GM21367 (cell line): ENCODE results near the gene CCDC107.

ENCODE experiments used
- ATAC-seq: cut with Tn5 transposase; IDR thresholded peaks from one replicate; pipeline ENCODE4 v1.9.1; 2021; ENCODE audit not compliant: unreplicated experiment

CCDC107 gene

GRCh38 chr9:35682051-35682450 is 24.0 kb downstream of the CCDC107 start:
- ATAC-seq, result no peak

DNA sequence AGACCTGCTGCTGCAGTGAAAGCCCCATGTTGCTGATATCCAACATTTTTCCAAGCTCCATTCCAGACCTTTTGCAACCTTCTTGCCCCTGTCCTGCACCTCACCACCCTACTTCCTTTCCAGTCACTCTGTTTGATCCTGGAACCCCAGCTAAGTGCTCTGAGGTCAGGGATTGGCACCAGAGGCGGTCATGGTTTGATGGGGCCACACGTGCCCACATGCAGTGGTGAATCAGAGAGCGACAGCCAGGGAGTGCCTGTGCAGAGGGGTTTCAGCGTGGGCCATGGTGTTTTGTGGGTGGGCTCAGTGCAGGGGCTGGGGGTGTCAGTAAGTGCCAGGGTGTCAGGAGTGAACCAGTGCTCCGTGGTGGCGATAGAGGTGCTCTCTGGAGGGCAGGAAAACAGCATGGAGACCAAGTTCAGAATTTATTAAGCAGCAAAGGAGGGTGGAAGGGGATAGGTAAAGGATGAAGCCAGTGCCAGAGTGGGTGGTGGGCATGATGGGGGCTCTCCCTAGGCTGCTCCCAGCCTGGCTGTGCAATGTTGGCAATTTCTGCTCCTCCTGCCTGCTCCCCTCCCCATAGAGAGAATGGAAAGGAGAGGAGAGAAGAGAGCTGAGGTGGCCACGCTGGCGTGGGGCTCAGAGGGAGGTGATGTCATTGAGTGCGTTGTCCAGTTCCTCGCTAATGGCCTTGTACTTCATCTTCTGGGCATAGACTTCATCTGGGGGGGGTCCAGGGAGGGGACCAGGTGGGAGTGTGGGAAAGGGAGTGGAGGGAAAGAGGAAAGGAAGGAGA is 24.6 kb downstream of the CCDC107 start:
- no peak for ATAC-seq

- no peak for ATAC-seq
Observed at GRCh38 chr9:35683323-35683722, 25.2 kb downstream of the CCDC107 start.

GRCh38 chr9:35684921-35685320 is 26.8 kb downstream of the CCDC107 start:
- no peak for ATAC-seq

DNA sequence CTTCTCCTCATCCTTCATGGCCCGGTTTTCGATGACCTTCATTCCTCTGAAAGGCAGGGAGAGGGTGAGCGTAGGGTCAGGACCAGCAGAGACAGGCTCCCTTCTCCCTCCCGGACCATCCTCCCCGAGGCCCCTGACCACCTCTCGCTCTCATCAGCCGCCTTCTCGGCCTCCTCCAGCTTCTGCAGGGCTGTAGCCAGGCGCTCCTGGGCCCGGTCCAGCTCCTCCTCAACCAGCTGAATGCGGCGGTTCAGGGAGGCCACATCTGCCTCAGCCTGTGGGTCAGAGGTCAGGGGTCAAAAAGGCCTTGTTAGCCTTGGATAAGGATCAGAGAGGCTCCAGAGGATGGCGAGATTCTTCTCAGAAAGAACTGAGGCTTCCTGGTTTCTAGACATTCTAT is 27.4 kb downstream of the CCDC107 start:
- no peak for ATAC-seq

- ATAC-seq, result no peak
Observed at GRCh38 chr9:35686222-35687203, 28.4 kb downstream of the CCDC107 start.

DNA sequence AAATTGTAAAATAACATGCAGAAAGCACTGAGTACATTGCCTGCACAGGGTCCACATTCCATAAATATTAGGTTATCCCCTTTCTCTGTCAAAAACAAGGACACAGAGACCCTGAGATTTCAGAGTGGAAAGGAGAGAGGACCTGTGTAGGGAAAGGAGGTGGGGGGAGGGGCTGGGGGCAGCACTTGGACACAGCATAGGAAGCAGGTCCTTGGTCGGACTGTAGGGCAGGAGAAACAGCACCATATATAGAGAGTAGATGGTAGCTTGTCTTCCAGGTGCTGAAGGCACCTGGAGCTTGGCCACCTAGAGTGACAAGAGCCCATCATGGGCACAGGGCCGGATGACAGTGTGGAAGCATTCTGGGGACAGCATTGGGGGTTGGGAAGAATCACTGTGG is 29.2 kb downstream of the CCDC107 start:
- no peak for ATAC-seq

DNA sequence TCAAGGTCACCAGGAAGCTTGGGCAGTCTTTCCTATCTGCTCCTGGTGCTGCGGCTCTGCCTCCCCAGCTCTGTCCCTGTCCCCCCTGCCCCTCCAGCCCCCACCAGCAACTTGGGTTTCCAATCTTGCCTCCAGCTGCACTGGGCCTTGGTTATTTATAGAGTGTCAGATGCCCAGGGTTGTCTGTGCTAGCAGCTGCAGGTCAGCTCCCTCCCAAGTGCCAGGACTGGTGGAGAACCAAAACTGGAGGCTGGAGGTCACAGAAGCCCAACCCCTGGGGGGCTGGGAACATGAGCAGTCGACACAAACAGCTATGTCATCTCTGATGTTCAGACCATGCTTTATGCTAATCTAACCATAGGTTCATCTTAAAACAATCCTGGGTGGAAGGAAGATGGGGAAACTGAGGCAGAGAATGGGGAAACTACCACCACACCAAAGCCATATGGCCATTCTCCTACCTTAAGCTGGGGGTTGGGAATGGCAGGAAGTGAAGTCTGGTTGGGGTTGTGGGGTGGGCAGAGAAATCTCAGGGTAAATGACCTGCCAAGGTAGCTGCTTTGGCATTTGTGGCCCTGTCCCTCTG is 30.0 kb downstream of the CCDC107 start:
- ATAC-seq, result no peak

DNA sequence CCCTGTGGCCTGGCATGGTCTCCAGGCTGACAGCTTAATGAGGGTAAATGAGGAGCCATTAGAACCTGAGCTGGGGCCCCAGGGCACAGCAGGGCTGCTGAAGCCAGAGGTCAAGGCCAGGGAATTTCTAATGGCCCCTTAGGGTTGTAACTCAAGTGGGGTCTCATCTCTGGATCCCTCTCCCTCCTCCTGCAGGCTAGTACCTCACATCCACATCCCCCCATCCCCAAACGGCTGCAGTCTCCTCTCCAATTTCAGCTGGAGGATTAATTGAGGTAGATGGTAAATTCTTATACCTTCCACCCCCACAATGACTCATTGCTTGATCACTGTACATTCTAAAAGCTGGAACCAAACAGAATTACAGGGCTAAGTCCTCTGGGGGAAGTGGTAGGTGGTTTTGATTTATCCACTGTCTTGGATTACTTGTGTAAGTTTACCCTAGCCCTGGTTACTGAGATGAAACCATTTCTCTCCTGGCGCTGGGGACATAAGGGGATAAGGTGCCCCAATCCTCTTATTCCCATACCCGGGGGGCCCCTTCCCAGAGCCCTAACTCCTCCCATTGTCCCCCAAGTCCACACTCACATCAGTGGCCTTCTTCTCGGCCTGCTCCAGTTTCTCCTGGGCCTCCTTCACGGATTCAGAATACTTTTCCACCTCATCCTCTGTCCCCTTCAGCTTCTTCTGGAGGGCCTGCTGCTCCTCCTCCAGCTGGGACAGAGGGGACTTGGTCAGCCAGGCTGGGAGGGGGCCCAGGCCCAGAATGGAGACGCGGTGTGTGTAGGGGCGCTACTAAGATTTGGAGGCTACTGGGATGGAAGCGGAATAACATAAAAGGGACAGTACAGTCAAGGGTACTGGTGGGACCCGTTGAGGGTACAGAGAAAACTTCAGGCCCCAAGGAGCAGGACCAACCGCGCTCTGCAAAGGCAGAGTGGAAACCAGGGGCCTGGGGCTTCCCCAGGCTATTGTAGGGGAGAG is 30.8 kb downstream of the CCDC107 start:
- no peak for ATAC-seq

DNA sequence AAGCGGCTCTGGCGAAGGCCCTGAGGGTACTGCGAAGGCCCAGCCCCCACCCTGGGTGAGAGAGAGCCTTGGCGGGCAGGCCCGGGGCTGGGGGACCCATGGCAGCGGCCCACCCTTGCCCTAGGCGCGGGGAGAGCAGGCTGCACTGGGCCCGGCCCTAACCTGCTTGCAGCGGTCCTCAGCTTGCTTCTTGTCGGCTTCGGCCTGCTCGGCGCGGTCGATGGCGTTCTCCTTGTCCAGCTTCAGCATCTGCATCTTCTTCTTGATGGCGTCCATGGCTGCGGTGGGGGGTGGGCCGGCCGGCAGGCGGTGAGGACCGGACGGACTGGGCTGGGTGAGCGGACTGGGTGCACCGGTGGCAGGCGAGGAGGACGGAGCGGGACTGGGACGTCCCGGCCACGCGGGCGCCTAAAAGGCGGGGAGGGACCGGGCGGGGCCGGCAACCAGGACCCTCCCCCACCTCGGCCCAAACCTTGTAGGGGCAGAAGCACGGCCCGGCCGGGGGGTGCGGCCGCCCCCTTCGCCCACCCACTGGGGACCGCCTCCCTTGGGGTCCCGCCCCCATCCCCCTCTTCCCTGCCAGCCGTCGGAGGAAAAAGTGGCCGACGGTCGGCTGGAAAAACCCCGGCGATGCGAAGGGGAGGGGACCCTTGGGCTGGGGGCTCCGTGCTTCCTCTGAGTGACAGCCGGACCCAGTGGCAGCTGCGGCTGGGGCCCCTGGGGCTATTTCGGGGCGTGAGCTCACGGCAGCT is 31.6 kb downstream of the CCDC107 start, which contains the start of gene TPM2:
Gene TPM2 (minus strand): TSS at position 384 of the 752 bp plus-strand sequence. CDS start 108 bp downstream, at position 276.
- no peak for ATAC-seq

DNA sequence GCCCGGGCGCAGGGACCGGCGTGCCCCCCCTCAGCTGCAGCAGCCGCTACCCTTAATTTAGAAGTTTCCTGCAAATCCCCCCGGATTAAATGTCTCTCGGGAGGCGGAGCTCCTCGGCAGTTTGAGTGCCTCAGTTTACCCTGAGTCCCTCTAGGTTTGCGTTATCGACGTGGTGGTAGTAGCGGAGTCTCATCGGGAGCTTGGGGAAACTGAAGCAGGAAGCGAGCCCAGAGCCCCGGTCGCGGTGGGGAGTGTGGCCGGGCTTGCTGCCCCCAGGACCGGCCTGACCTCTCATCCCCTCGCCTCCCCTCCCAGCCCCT is 32.2 kb downstream of the CCDC107 start:
- no peak for ATAC-seq

DNA sequence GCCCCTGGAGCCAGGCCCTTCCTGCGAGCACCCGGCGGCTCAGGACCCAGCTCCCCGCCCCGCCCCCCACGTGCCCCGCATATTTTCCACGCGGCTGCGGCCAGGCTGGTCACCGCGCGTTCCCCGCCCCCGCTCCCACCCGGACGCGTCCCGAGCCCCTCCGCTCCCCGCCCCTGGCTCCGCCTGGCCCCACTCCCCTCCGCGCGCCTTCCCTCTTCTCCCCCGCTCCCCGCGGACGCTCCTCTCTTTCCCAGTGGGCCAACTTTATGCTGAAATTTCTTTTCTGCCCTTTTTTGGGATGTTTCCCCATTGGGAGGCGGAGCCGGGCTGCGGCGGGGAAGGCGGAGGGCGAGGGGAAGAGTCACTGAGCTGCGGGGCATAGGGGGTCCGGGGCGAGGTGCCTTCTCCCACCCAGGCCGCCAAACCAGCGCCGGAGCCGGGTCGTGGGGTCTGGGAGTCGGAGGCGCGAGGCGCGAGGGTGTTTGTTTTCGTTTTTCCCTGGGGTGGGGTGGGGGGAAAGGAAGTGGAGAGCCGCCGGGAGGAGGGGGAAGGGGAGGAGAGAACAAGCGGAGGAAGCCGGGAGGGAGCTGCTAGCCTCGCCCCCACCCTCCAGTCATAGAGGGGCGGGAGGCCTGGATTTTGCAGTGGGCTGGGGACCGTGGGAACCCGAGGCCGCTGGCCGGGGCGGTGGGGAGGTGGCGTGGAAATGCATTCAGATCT is 32.7 kb downstream of the CCDC107 start:
- ATAC-seq, result no peak

DNA sequence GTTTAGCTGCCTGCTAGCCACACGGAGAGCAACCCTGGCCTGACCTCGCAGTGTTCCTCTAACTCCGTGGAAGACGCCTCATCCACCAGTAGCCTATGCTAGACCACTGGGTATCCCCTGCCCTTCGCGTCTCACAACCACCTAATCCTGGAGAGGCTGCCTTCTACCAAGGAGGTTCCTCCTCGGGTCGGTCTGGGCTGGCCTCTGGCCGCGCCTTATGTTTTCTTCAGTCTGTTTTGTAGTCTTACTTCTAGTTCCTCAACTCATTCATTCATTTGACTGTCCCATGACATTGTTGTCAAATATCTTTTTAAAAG is 33.2 kb downstream of the CCDC107 start:
- no peak for ATAC-seq

DNA sequence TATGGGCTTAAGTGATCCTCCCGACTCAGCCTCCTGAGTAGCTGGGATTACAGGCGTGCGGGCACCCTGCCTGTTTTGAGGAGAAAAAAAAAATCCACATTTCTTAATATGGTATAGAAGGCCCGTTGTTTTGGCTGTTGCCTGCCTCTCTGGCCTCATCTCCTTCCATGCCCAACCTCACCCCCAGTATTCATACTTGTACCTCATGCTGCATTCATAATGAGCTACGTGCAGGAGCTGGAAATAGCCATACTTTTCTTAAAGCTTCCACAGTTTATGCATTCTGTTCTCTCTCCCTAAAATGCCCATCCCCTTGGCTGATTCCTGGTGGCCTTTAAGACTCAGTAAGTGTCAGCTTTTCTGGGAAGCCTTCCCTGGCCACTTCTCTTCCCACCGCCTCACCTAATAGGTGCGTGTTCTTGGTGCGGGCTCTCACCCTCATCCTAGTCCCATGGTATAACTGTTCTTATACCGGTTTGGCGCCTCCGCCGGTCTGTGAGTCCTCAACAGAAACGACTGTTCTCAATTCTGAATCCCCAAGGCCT is 33.7 kb downstream of the CCDC107 start:
- ATAC-seq, result no peak

GRCh38 chr9:35695943-35696401 is 37.9 kb downstream of the CCDC107 start:
- ATAC-seq, result no peak

DNA sequence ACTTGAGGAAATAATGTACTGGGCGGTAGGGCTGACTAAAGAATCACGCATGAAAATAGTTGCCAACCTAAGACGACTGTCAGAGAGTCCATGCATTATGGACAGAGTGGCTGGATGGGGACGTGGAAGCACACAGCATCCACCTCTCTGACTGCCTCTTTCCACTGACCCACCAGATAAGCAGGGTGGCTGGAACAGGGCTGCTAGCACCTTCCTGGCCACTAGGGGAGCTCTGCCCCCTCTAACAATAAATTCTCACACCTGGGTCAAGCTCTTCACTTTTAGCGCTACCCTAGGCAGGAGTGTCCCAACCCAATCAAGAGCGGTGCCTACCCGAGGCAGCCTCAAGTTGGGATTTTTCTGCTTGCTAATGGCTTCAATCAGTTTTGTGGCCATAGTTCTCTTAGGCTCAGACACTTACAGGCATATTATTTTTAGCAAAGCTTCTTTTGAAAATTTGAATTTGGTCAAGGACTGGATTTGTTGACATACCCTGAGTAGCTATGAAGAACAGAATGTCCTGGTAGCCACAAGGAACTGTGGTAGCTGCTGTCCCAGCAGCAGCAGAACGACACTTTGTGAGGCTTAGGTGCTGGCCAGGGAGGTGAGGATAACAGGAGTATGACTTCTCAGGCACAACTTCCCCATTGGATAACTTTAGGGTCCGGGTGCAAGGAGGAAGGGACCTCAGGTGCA is 38.6 kb downstream of the CCDC107 start:
- peak; percentile 60 for ATAC-seq

GRCh38 chr9:35697486-35697885 is 39.4 kb downstream of the CCDC107 start:
- no peak for ATAC-seq

DNA sequence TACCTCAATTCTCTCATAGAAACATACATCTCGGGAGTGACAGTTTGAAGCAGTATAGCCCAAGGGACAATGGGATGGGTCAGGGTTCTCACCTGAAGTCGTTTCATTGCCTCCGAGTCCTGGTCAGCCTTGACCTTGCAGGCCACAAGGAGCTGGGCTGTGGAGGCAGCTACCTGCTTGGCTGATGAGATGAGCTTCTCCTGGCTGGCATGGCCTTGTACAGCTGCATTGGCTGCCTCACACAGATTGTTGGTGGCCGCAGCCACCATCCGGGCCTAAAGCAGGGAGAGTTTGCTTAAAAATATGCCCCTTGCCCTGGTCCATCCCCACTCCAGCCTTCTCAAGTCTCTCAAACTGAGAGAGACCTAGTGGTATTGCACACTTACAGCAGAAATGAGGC is 40.1 kb downstream of the CCDC107 start:
- no peak for ATAC-seq
